ENCODE measurements around the gene GARNL3. TPM values are rescaled to one million over a fixed set of nuclear protein-coding genes. Genes with fewer than 3 reads are reported as not detected.

GARNL3 gene
- total and polyA plus RNA-seq, 2 of the 13 experiments (the other 11 are each of a cell fraction or from before 2014, with no cell fraction given) = 3.9 to 11.0 TPM

DNA sequence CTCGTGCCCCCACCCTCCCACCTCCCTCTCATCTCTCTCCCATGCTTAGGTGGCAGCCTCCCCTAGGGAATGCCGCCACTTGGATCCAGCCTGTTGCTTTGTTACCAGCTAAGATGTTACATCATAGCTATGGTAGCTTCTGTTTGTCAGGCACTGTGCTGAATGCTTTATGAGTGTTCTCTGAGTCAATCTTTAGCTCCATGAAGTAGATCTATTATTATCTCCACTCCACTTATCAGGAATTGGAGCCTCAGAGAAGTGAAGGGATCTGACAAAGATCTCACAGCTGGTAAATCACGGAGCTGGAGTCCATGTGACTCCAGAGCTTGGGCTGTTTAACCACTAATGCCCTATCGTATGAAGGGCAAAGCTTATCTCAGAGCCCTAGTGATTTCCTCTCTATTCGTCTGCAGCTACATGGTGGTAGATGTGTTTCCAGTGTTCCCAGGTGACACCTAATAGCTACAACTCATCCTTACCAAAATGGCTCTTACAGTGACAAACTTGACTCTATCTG, 54.1 kb downstream of the GARNL3 start:
- intact Hi-C loops (cut with micrococcal nuclease; ENCODE audit: unreplicated experiment) (no loop called here), in situ Hi-C loops (cut with HindIII; ENCODE audit: extremely low pct_ligation_motif_present, low pct_unique_long_range_greater_than_20kb) (no loop called here)
- CTCF ChIA-PET (ENCODE audit: low intra/inter-chr PET ratio, low total read pairs) = no interaction called here
- no peaks in the 10 kb centered on the region for H3K79me2 ChIP-seq (ENCODE audit: insufficient read depth, low read length)
- no peaks in the 10 kb centered on the region for H3K9me3 ChIP-seq (ENCODE audit: low read length)
- no peaks in the 10 kb centered on the region for H3K27me3 ChIP-seq (ENCODE audit: control insufficient read depth in 1 of 2, insufficient read depth in 2 of 2, low read length in 2 of 2)
- peaks cover 1 to 12% of the 10 kb centered on the region in 2 experiments; a peak in 2 of 5 replicates for H3K36me3 ChIP-seq (replicated peaks in 1 of 2; ENCODE audit: control insufficient read depth in 1 of 2, insufficient read depth in 2 of 2, low read length in 2 of 2)
- H3K4me2 ChIP-seq (ENCODE audit: low read depth, low read length) = no peak overlapping the region
- FAIRE-seq = no peak
- no peaks in the 10 kb centered on the region for H4K20me1 ChIP-seq (ENCODE audit: insufficient read depth, low read length)
- 94% methylated on average over 5 of the region's 5 CpGs for WGBS (ENCODE audit: low lambda C conversion rate)
- POLR2A ChIA-PET = no interaction called here
- H3K9ac ChIP-seq (ENCODE audit: insufficient read depth, low read depth, low read length) = no peak overlapping the region
- TF ChIP-seq CHD2 (IDR thresholded peaks at IDR 0.05; ENCODE audit: low read depth, low read length) (no peak), ZNF552 (CRISPR knock-in tag; IDR thresholded peaks at IDR 0.05; ENCODE audit: borderline replicate concordance) (no peak), ZNF598 (CRISPR knock-in tag; IDR thresholded peaks at IDR 0.05; ENCODE audit: borderline replicate concordance) (no peak), GFI1 (CRISPR knock-in tag; IDR thresholded peaks at IDR 0.05; ENCODE audit: borderline replicate concordance) (no peak), ZBTB8A (CRISPR knock-in tag; IDR thresholded peaks at IDR 0.05; ENCODE audit: borderline replicate concordance, low read depth) (no peak)
- TF ChIP-seq, protein P1, sequence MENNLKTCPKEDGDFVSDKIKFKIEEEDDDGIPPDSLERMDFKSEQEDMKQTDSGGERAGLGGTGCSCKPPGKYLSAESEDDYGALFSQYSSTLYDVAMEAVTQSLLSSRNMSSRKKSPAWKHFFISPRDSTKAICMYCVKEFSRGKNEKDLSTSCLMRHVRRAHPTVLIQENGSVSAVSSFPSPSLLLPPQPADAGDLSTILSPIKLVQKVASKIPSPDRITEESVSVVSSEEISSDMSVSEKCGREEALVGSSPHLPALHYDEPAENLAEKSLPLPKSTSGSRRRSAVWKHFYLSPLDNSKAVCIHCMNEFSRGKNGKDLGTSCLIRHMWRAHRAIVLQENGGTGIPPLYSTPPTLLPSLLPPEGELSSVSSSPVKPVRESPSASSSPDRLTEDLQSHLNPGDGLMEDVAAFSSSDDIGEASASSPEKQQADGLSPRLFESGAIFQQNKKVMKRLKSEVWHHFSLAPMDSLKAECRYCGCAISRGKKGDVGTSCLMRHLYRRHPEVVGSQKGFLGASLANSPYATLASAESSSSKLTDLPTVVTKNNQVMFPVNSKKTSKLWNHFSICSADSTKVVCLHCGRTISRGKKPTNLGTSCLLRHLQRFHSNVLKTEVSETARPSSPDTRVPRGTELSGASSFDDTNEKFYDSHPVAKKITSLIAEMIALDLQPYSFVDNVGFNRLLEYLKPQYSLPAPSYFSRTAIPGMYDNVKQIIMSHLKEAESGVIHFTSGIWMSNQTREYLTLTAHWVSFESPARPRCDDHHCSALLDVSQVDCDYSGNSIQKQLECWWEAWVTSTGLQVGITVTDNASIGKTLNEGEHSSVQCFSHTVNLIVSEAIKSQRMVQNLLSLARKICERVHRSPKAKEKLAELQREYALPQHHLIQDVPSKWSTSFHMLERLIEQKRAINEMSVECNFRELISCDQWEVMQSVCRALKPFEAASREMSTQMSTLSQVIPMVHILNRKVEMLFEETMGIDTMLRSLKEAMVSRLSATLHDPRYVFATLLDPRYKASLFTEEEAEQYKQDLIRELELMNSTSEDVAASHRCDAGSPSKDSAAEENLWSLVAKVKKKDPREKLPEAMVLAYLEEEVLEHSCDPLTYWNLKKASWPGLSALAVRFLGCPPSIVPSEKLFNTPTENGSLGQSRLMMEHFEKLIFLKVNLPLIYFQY (CRISPR knock-in tag; IDR thresholded peaks at IDR 0.05; ENCODE audit: borderline replicate concordance) = no peak
- ATAC-seq = no peak
- no peak overlapping the region for H3K4me3 ChIP-seq (replicated peaks in 1 of 3; ENCODE audit: insufficient read depth in 1 of 3, low read depth in 2 of 3, low read length in 3 of 3)
- H3K27ac ChIP-seq (ENCODE audit: extremely low read length, insufficient read depth, low read length) = no peak overlapping the region
- no TSS peak for BruUV-seq (replicated peaks)
- no peaks in the 10 kb centered on the region for H3K4me1 ChIP-seq (ENCODE audit: insufficient read depth, low read length)
- DNase-seq (ENCODE audit: low spot score) = no peak
- H2AFZ ChIP-seq (ENCODE audit: low read length) = no peak overlapping the region
